ENCODE results near the gene CHD2.

The CHD2 gene

GRCh38 chr15:92879949-92880725 is 20.0 kb upstream of the CHD2 start:
- Histone ChIP-seq H3K4me1 (ENCODE audit: control insufficient read depth in 1 of 2, insufficient read depth in 2 of 2, low read length in 2 of 2) (peaks cover 0 to 15% of the 10 kb centered on the region in 2 donors), H3K9me3 (ENCODE audit: control insufficient read depth in 1 of 2, low read length in 2 of 2) (no peaks in the 10 kb centered on the region), H3K36me3 (ENCODE audit: control insufficient read depth in 1 of 2, insufficient read depth in 2 of 2, low read length in 2 of 2) (peaks cover 0 to 9% of the 10 kb centered on the region in 2 donors), H3K27ac (ENCODE audit: low read length) (peak overlapping the region; percentile 97), H3K4me3 (ENCODE audit: low read depth in 1 of 2, low read length in 2 of 2) (no peak overlapping the region), H3K27me3 (ENCODE audit: low read depth, low read length) (no peaks in the 10 kb centered on the region)

- Histone ChIP-seq H3K27ac (ENCODE audit: low read length) (peak overlapping the region; percentile 97), H3K27me3 (ENCODE audit: low read depth, low read length) (no peaks in the 10 kb centered on the region), H3K4me1 (ENCODE audit: control insufficient read depth in 1 of 2, insufficient read depth in 2 of 2, low read length in 2 of 2) (peaks cover 0 to 15% of the 10 kb centered on the region in 2 donors), H3K4me3 (ENCODE audit: low read depth in 1 of 2, low read length in 2 of 2) (peak overlapping the region; percentile 46 to 48), H3K9me3 (ENCODE audit: control insufficient read depth in 1 of 2, low read length in 2 of 2) (no peaks in the 10 kb centered on the region), H3K36me3 (ENCODE audit: control insufficient read depth in 1 of 2, insufficient read depth in 2 of 2, low read length in 2 of 2) (peaks cover 3 to 9% of the 10 kb centered on the region in 2 donors)
These were observed 19.3 kb upstream of the CHD2 start for GRCh38 chr15:92880796-92881195.

GRCh38 chr15:92881211-92881754 is 18.8 kb upstream of the CHD2 start:
- Histone ChIP-seq H3K4me3 (ENCODE audit: low read depth in 1 of 2, low read length in 2 of 2) (peak overlapping the region; percentile 46 to 48), H3K27me3 (ENCODE audit: low read depth, low read length) (no peaks in the 10 kb centered on the region), H3K4me1 (ENCODE audit: control insufficient read depth in 1 of 2, insufficient read depth in 2 of 2, low read length in 2 of 2) (peaks cover 0 to 15% of the 10 kb centered on the region in 2 donors), H3K9me3 (ENCODE audit: control insufficient read depth in 1 of 2, low read length in 2 of 2) (no peaks in the 10 kb centered on the region), H3K36me3 (ENCODE audit: control insufficient read depth in 1 of 2, insufficient read depth in 2 of 2, low read length in 2 of 2) (peaks cover 8 to 9% of the 10 kb centered on the region in 2 donors), H3K27ac (ENCODE audit: low read length) (peak overlapping the region; percentile 97)

GRCh38 chr15:92881802-92882696 is 18.1 kb upstream of the CHD2 start:
- peak overlapping the region; percentile 97 for H3K27ac ChIP-seq (ENCODE audit: low read length)
- H3K4me3 ChIP-seq (ENCODE audit: low read depth in 1 of 2, low read length in 2 of 2), result peak overlapping the region; percentile 46 to 48
- peaks cover 5 to 18% of the 10 kb centered on the region in 2 donors for H3K4me1 ChIP-seq (ENCODE audit: control insufficient read depth in 1 of 2, insufficient read depth in 2 of 2, low read length in 2 of 2)
- H3K36me3 ChIP-seq (ENCODE audit: control insufficient read depth in 1 of 2, insufficient read depth in 2 of 2, low read length in 2 of 2), result peaks cover 11 to 15% of the 10 kb centered on the region in 2 donors
- no peaks in the 10 kb centered on the region for H3K27me3 ChIP-seq (ENCODE audit: low read depth, low read length)
- H3K9me3 ChIP-seq (ENCODE audit: control insufficient read depth in 1 of 2, low read length in 2 of 2), result no peaks in the 10 kb centered on the region

- Histone ChIP-seq H3K4me1 (ENCODE audit: control insufficient read depth in 1 of 2, insufficient read depth in 2 of 2, low read length in 2 of 2) (peaks cover 10 to 22% of the 10 kb centered on the region in 2 donors), H3K9me3 (ENCODE audit: control insufficient read depth in 1 of 2, low read length in 2 of 2) (no peaks in the 10 kb centered on the region), H3K4me3 (ENCODE audit: low read depth in 1 of 2, low read length in 2 of 2) (peak overlapping the region; percentile 93 to 95), H3K36me3 (ENCODE audit: control insufficient read depth in 1 of 2, insufficient read depth in 2 of 2, low read length in 2 of 2) (peaks cover 15 to 19% of the 10 kb centered on the region in 2 donors), H3K27me3 (ENCODE audit: low read depth, low read length) (no peaks in the 10 kb centered on the region), H3K27ac (ENCODE audit: low read length) (peak overlapping the region; percentile 99)
These were observed 17.4 kb upstream of the CHD2 start for GRCh38 chr15:92882697-92883162.

- H3K4me3 ChIP-seq (ENCODE audit: low read depth in 1 of 2, low read length in 2 of 2), result peak overlapping the region; percentile 93 to 95
- no peaks in the 10 kb centered on the region for H3K9me3 ChIP-seq (ENCODE audit: control insufficient read depth in 1 of 2, low read length in 2 of 2)
- peak overlapping the region; percentile 99 for H3K27ac ChIP-seq (ENCODE audit: low read length)
- H3K27me3 ChIP-seq (ENCODE audit: low read depth, low read length), result no peaks in the 10 kb centered on the region
- peaks cover 18 to 19% of the 10 kb centered on the region in 2 donors for H3K36me3 ChIP-seq (ENCODE audit: control insufficient read depth in 1 of 2, insufficient read depth in 2 of 2, low read length in 2 of 2)
- peaks cover 13 to 22% of the 10 kb centered on the region in 2 donors for H3K4me1 ChIP-seq (ENCODE audit: control insufficient read depth in 1 of 2, insufficient read depth in 2 of 2, low read length in 2 of 2)
These were observed 16.8 kb upstream of the CHD2 start for GRCh38 chr15:92883163-92883875.

- H3K4me1 ChIP-seq (ENCODE audit: control insufficient read depth in 1 of 2, insufficient read depth in 2 of 2, low read length in 2 of 2), result peaks cover 17 to 22% of the 10 kb centered on the region in 2 donors
- peak overlapping the region; percentile 99 for H3K27ac ChIP-seq (ENCODE audit: low read length)
- H3K9me3 ChIP-seq (ENCODE audit: control insufficient read depth in 1 of 2, low read length in 2 of 2), result no peaks in the 10 kb centered on the region
- H3K27me3 ChIP-seq (ENCODE audit: low read depth, low read length), result no peaks in the 10 kb centered on the region
- H3K36me3 ChIP-seq (ENCODE audit: control insufficient read depth in 1 of 2, insufficient read depth in 2 of 2, low read length in 2 of 2), result peaks cover 19 to 20% of the 10 kb centered on the region in 2 donors
- peak overlapping the region; percentile 93 to 95 for H3K4me3 ChIP-seq (ENCODE audit: low read depth in 1 of 2, low read length in 2 of 2)
These were observed 16.2 kb upstream of the CHD2 start for GRCh38 chr15:92883876-92884435.

- H3K4me3 ChIP-seq (ENCODE audit: low read depth in 1 of 2, low read length in 2 of 2), result peak overlapping the region; percentile 93 to 95
- H3K4me1 ChIP-seq (ENCODE audit: control insufficient read depth in 1 of 2, insufficient read depth in 2 of 2, low read length in 2 of 2), result peaks cover 17 to 23% of the 10 kb centered on the region in 2 donors
- H3K27ac ChIP-seq (ENCODE audit: low read length), result peak overlapping the region; percentile 99
- peaks cover 21 to 22% of the 10 kb centered on the region in 2 donors for H3K36me3 ChIP-seq (ENCODE audit: control insufficient read depth in 1 of 2, insufficient read depth in 2 of 2, low read length in 2 of 2)
- no peaks in the 10 kb centered on the region for H3K9me3 ChIP-seq (ENCODE audit: control insufficient read depth in 1 of 2, low read length in 2 of 2)
- no peaks in the 10 kb centered on the region for H3K27me3 ChIP-seq (ENCODE audit: low read depth, low read length)
These were observed 15.5 kb upstream of the CHD2 start for GRCh38 chr15:92884436-92885223.

GRCh38 chr15:92885224-92886041 is 14.7 kb upstream of the CHD2 start:
- H3K4me1 ChIP-seq (ENCODE audit: control insufficient read depth in 1 of 2, insufficient read depth in 2 of 2, low read length in 2 of 2), result peaks cover 23 to 26% of the 10 kb centered on the region in 2 donors
- H3K4me3 ChIP-seq (ENCODE audit: low read depth in 1 of 2, low read length in 2 of 2), result peak overlapping the region; percentile 93 to 95
- peaks cover 24 to 26% of the 10 kb centered on the region in 2 donors for H3K36me3 ChIP-seq (ENCODE audit: control insufficient read depth in 1 of 2, insufficient read depth in 2 of 2, low read length in 2 of 2)
- H3K9me3 ChIP-seq (ENCODE audit: control insufficient read depth in 1 of 2, low read length in 2 of 2), result no peaks in the 10 kb centered on the region
- H3K27ac ChIP-seq (ENCODE audit: low read length), result peak overlapping the region; percentile 99
- no peaks in the 10 kb centered on the region for H3K27me3 ChIP-seq (ENCODE audit: low read depth, low read length)

All from muscle layer of duodenum (tissue), 2 donors.